A549 (cell line): ENCODE measurements around the gene BICDL1. TPM values are rescaled to one million over a fixed set of nuclear protein-coding genes. Genes with fewer than 3 reads are reported as not detected.

ENCODE experiments used
- ATAC-seq, 2 experiments: fragments of 200-7000 bp in 1 of 2; fragments of >200 bp in 1 of 2; cut with Nextera tagmentation in 1 of 2; cut with Tn5 transposase in 1 of 2; 3 replicates each; pipeline versions ENCODE4 v1.8.0 to v1.9.1; 2018 to 2020; ENCODE audit warnings: mild to moderate bottlenecking in 1 of 2, moderate library complexity in 1 of 2
- CTCF ChIA-PET: fragments of 300-600 bp; sonication (Branson Sonifier 250); formaldehyde crosslinking; extraction: SDS; loops from one replicate; lab custom pipeline; 2021; ENCODE audit warnings: antibody characterized with exemption, inconsistent platforms; lab: Yijun Ruan, JAX
- POLR2A ChIA-PET: fragments of 350-600 bp; formaldehyde crosslinking; extraction: SDS; loops from one replicate; lab custom pipeline; 2021; ENCODE audit warnings: antibody characterized with exemption, inconsistent platforms; lab: Yijun Ruan, JAX
- DNase-seq, 2 experiments: peaks; one replicate each; pipeline versions ENCODE4 v3.0.0 to v3.0.0-alpha.2; 2011 to 2016; ENCODE audit warnings: low read depth in 1 of 2, low spot score in 1 of 2
- FAIRE-seq: peaks from 2 replicates; lab custom pipeline; 2011; peaks lifted over from hg19 to GRCh38; lab: Jason Lieb, UNC
- H3K27ac ChIP-seq, 2 experiments: fragments of >200 bp; sonication (Bioruptor Twin); formaldehyde crosslinking; 3 replicates each; pipeline ENCODE4 v1.5.1; 2016 to 2017
- H3K4me1 ChIP-seq: fragments of >200 bp; sonication (Bioruptor Twin); formaldehyde crosslinking; 3 replicates; pipeline ENCODE4 v1.6.1; 2016
- H3K4me2 ChIP-seq: fragments of >200 bp; sonication (Bioruptor Twin); formaldehyde crosslinking; 3 replicates; pipeline ENCODE4 v1.6.1; 2016
- H3K4me3 ChIP-seq: fragments of >200 bp; sonication (Bioruptor Twin); formaldehyde crosslinking; 3 replicates; pipeline ENCODE4 v1.5.1; 2016
- H3K9me3 ChIP-seq: fragments of >200 bp; sonication (Bioruptor Twin); formaldehyde crosslinking; 3 replicates; pipeline ENCODE4 v1.6.1; 2016
- CHD2 ChIP-seq: fragments of 150-350 bp; IDR thresholded peaks from 2 replicates; pipeline ENCODE4 v1.6.1; 2014; ENCODE audit warnings: low read length; ENCODE audit not compliant: partially characterized antibody
- EHF ChIP-seq: fragments of 250-450 bp; sonication (Bioruptor Pico); IDR thresholded peaks from 2 replicates; pipeline ENCODE4 v1.5.0; 2020; ENCODE audit warnings: mild to moderate bottlenecking
- FOSL2 ChIP-seq, 2 experiments: fragments of 450-650 bp in 1 of 2; fragments of >200 bp in 1 of 2; sonication (Bioruptor Twin) in 1 of 2; formaldehyde crosslinking; IDR thresholded peaks; 2 replicates each; pipeline versions ENCODE4 v1.5.0 to v1.6.1; 2016 to 2020; ENCODE audit warnings: mild to moderate bottlenecking in 1 of 2, moderate library complexity in 1 of 2
- GATA3 ChIP-seq: IDR thresholded peaks from 2 replicates; pipeline ENCODE4 v1.6.1; 2012; ENCODE audit warnings: borderline replicate concordance
- HDAC2 ChIP-seq: fragments of 200-600 bp; sonication (generic); IDR thresholded peaks from 2 replicates; pipeline ENCODE4 v1.6.1; 2016
- HOXB5 ChIP-seq: fragments of 250-450 bp; sonication (Bioruptor Pico); IDR thresholded peaks from 2 replicates; pipeline ENCODE4 v1.5.0; 2020; ENCODE audit warnings: mild to moderate bottlenecking, moderate library complexity
- JUN ChIP-seq, 2 experiments: fragments of >200 bp; sonication (Bioruptor Twin); formaldehyde crosslinking; IDR thresholded peaks; 2 replicates in 1 of 2; 3 replicates in 1 of 2; pipeline ENCODE4 v1.6.1; 2016 to 2017
- JUNB ChIP-seq: fragments of >200 bp; sonication (Bioruptor Twin); formaldehyde crosslinking; IDR thresholded peaks from 2 replicates; pipeline ENCODE4 v1.6.1; 2016
- MAZ ChIP-seq: fragments of 150-350 bp; IDR thresholded peaks from 2 replicates; pipeline ENCODE4 v1.6.1; 2014; ENCODE audit warnings: antibody characterized with exemption, low read depth, low read length, borderline replicate concordance
- PHF8 ChIP-seq: fragments of 200-600 bp; sonication (generic); IDR thresholded peaks from 2 replicates; pipeline ENCODE4 v1.6.1; 2016; ENCODE audit warnings: low read depth, mild to moderate bottlenecking, antibody characterized with exemption, moderate library complexity, borderline replicate concordance
- RARB ChIP-seq: fragments of 250-450 bp; sonication (Bioruptor Pico); IDR thresholded peaks from 2 replicates; pipeline ENCODE4 v1.8.0; 2021; ENCODE audit warnings: mild to moderate bottlenecking, moderate library complexity
- ZFP36 ChIP-seq: fragments of 450-650 bp; IDR thresholded peaks from 2 replicates; pipeline ENCODE4 v1.6.1; 2014; ENCODE audit warnings: borderline replicate concordance; ENCODE audit not compliant: partially characterized antibody
- ZNF302 ChIP-seq: fragments of 250-450 bp; sonication (Bioruptor Pico); IDR thresholded peaks from 2 replicates; pipeline ENCODE4 v1.9.0; 2021; ENCODE audit warnings: inconsistent platforms, mild to moderate bottlenecking, moderate library complexity
- WGBS: methylation state at CpG from one replicate; pipeline ENCODE4 v1.1.6; 2017; ENCODE audit errors: missing lambda C conversion rate; 5-methylcytosine and 5-hydroxymethylcytosine counted together
- polyA plus RNA-seq, 4 experiments: library from polyadenylated mRNA; depleted of rRNA in 3 of 4; stranded (reverse); fragments of >200 nt; fragmentation: RNase III in 1 of 4; extraction: RNeasy Plus Mini Kit Qiagen cat#74134 plus additional on column Dnase treatment in 1 of 4; gene quantifications; 2 replicates in 3 of 4; 3 replicates in 1 of 4; pipeline ENCODE4 v1.2.3, GENCODE V29; 2011 to 2017
- TF ChIP-seq, protein P1 (sequence below): IDR thresholded peaks from 2 replicates; pipeline ENCODE4 v1.6.1; 2012; ENCODE audit warnings: low read depth, borderline replicate concordance
- TF ChIP-seq, protein P2 (sequence below): fragments of 450-650 bp; IDR thresholded peaks from 2 replicates; pipeline ENCODE4 v1.6.1; 2014; ENCODE audit warnings: antibody characterized with exemption
- TF ChIP-seq, protein P3 (sequence below): fragments of 150-350 bp; IDR thresholded peaks from 2 replicates; pipeline ENCODE4 v1.6.1; 2014; ENCODE audit warnings: low read depth, mild to moderate bottlenecking, low read length
- TF ChIP-seq, protein P4 (sequence below): fragments of 200-600 bp; sonication (generic); IDR thresholded peaks from 2 replicates; pipeline ENCODE4 v1.6.1; 2016; ENCODE audit warnings: antibody characterized with exemption, mild to moderate bottlenecking, moderate library complexity
- TF ChIP-seq, protein P5 (sequence below): IDR thresholded peaks from 2 replicates; pipeline ENCODE4 v1.6.1; 2012
- TF ChIP-seq, protein P6 (sequence below): fragments of >200 bp; sonication (Bioruptor Twin); formaldehyde crosslinking; IDR thresholded peaks from 3 replicates; pipeline ENCODE4 v1.5.1; 2016

The BICDL1 gene
- polyA plus RNA-seq, 2 of the 4 experiments (the other 2 are of a cell fraction) = 3.8 to 4.5 TPM

DNA sequence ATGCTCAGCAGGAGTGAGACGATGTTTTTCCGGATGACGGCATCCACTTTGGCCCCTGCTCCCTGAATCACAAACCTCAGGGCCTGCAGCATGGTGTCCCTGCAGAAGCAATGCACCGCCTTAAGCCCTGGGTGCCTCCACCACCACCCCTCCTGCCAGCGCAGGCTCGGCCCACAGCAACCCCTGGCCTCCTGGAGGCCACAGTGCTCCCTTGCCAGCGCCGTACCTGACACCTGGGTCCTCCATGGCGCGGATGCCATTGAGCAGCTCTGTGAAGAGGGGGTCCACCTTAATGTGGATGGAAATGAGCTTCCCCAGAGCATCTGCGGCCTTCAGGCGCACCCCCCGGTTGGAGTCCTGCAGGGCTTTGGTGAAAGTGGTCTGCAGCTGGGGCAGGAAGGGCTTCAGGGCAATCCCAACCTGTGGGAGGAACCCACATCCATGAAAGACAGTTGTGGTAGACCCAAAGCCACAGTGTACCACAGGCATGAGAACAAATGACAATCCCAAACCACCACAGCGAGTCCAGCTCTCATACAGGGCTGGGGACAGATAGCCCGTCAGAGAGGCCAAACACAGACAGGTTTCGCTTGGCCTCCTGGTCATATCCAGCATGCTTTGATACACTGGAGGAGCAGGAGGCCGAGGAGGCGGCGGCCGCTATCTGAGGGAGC is 145.4 kb downstream of the BICDL1 start:
- Histone ChIP-seq H3K9me3 (no peaks in the 10 kb centered on the region), H3K4me1 (no peaks in the 10 kb centered on the region), H3K27ac (no peak overlapping the region), H3K4me3 (no peak overlapping the region), H3K4me2 (no peak overlapping the region)
- 94% methylated on average over 18 of the region's 20 CpGs for whole genome bisulfite sequencing
- ChIA-PET POLR2A (interaction anchor here (0.6 kb wide), 1 partner anchor 48 kb away, joined by 5 read pairs; no protein-coding TSS in a partner anchor), CTCF (interaction anchor here (0.6 to 2.6 kb wide), 6 partner anchors 8 to 203 kb away, joined by 3 to 6 read pairs (median 3); partner anchors contain the start of gene PXN)
- ATAC-seq = no peak
- no peak for DNase-seq
- no peak for FAIRE-seq
- no peak for TF ChIP-seq FOSL2 (IDR thresholded peaks at IDR 0.05)
- no peak for TF ChIP-seq FOSL2 (CRISPR knock-in tag; IDR thresholded peaks at IDR 0.05)
- no peak for TF ChIP-seq MAZ
- TF ChIP-seq ZNF302 (CRISPR knock-in tag) = no peak
- no peak for TF ChIP-seq HDAC2
- TF ChIP-seq, protein P1, sequence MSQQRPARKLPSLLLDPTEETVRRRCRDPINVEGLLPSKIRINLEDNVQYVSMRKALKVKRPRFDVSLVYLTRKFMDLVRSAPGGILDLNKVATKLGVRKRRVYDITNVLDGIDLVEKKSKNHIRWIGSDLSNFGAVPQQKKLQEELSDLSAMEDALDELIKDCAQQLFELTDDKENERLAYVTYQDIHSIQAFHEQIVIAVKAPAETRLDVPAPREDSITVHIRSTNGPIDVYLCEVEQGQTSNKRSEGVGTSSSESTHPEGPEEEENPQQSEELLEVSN = no peak
- TF ChIP-seq HOXB5 (CRISPR knock-in tag) = no peak
- TF ChIP-seq, protein P2, sequence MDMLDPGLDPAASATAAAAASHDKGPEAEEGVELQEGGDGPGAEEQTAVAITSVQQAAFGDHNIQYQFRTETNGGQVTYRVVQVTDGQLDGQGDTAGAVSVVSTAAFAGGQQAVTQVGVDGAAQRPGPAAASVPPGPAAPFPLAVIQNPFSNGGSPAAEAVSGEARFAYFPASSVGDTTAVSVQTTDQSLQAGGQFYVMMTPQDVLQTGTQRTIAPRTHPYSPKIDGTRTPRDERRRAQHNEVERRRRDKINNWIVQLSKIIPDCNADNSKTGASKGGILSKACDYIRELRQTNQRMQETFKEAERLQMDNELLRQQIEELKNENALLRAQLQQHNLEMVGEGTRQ = no peak
- TF ChIP-seq, protein P3, sequence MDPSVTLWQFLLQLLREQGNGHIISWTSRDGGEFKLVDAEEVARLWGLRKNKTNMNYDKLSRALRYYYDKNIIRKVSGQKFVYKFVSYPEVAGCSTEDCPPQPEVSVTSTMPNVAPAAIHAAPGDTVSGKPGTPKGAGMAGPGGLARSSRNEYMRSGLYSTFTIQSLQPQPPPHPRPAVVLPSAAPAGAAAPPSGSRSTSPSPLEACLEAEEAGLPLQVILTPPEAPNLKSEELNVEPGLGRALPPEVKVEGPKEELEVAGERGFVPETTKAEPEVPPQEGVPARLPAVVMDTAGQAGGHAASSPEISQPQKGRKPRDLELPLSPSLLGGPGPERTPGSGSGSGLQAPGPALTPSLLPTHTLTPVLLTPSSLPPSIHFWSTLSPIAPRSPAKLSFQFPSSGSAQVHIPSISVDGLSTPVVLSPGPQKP = no peak
- TF ChIP-seq CHD2 = no peak
- no peak for TF ChIP-seq EHF
- TF ChIP-seq JUN (IDR thresholded peaks at IDR 0.05) = no peak
- TF ChIP-seq JUNB = no peak
- no peak for TF ChIP-seq ZFP36
- TF ChIP-seq PHF8 = no peak
- TF ChIP-seq, protein P4, sequence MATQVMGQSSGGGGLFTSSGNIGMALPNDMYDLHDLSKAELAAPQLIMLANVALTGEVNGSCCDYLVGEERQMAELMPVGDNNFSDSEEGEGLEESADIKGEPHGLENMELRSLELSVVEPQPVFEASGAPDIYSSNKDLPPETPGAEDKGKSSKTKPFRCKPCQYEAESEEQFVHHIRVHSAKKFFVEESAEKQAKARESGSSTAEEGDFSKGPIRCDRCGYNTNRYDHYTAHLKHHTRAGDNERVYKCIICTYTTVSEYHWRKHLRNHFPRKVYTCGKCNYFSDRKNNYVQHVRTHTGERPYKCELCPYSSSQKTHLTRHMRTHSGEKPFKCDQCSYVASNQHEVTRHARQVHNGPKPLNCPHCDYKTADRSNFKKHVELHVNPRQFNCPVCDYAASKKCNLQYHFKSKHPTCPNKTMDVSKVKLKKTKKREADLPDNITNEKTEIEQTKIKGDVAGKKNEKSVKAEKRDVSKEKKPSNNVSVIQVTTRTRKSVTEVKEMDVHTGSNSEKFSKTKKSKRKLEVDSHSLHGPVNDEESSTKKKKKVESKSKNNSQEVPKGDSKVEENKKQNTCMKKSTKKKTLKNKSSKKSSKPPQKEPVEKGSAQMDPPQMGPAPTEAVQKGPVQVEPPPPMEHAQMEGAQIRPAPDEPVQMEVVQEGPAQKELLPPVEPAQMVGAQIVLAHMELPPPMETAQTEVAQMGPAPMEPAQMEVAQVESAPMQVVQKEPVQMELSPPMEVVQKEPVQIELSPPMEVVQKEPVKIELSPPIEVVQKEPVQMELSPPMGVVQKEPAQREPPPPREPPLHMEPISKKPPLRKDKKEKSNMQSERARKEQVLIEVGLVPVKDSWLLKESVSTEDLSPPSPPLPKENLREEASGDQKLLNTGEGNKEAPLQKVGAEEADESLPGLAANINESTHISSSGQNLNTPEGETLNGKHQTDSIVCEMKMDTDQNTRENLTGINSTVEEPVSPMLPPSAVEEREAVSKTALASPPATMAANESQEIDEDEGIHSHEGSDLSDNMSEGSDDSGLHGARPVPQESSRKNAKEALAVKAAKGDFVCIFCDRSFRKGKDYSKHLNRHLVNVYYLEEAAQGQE = no peak
- TF ChIP-seq, protein P5, sequence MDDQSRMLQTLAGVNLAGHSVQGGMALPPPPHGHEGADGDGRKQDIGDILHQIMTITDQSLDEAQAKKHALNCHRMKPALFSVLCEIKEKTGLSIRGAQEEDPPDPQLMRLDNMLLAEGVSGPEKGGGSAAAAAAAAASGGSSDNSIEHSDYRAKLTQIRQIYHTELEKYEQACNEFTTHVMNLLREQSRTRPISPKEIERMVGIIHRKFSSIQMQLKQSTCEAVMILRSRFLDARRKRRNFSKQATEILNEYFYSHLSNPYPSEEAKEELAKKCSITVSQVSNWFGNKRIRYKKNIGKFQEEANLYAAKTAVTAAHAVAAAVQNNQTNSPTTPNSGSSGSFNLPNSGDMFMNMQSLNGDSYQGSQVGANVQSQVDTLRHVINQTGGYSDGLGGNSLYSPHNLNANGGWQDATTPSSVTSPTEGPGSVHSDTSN = no peak
- TF ChIP-seq RARB (CRISPR knock-in tag) = no peak
- TF ChIP-seq GATA3 = no peak
- TF ChIP-seq, protein P6, sequence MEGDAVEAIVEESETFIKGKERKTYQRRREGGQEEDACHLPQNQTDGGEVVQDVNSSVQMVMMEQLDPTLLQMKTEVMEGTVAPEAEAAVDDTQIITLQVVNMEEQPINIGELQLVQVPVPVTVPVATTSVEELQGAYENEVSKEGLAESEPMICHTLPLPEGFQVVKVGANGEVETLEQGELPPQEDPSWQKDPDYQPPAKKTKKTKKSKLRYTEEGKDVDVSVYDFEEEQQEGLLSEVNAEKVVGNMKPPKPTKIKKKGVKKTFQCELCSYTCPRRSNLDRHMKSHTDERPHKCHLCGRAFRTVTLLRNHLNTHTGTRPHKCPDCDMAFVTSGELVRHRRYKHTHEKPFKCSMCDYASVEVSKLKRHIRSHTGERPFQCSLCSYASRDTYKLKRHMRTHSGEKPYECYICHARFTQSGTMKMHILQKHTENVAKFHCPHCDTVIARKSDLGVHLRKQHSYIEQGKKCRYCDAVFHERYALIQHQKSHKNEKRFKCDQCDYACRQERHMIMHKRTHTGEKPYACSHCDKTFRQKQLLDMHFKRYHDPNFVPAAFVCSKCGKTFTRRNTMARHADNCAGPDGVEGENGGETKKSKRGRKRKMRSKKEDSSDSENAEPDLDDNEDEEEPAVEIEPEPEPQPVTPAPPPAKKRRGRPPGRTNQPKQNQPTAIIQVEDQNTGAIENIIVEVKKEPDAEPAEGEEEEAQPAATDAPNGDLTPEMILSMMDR = no peak
